Measurements from ENCODE around the gene CHD6. TPM values are rescaled to one million over a fixed set of nuclear protein-coding genes. Genes with fewer than 3 reads are reported as not detected.

The CHD6 gene
- total and polyA plus RNA-seq, 7 donors, result 2.4 to 40.2 (median 29.9) TPM

DNA sequence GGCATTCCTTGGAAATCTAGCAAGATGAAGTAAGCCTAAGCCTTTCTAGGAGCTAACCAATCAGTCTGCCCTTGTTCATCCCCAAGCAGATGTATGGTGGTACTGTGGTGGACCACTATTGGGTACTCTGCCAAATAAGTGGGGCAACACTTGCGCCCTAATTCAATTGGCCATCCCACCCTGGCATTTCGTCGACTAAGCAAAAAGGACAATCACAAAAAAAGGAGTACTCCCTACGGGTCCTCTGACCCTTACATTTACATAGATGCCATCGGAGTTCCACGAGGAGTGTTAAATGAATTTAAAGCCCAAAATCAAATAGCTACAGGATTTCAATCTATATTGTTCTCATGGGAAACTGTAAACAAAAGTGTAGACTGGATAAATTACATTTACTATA lies 19.5 kb downstream of the CHD6 start:
- no peak overlapping the region for H3K4me3 ChIP-seq
- TF ChIP-seq POLR2AphosphoS5 (IDR thresholded peaks at IDR 0.05) (no peak), POLR2A (IDR thresholded peaks at IDR 0.05) (no peak), EP300 (IDR thresholded peaks at IDR 0.05) (no peak)
- H3K9me3 ChIP-seq, result peaks cover 0 to 18% (median 13%) of the 10 kb centered on the region in 4 donors
- H3K4me1 ChIP-seq, result peaks cover 0 to 5% (median 0%) of the 10 kb centered on the region in 4 donors
- WGBS, 2 donors, result 97 to 98% methylated on average over 6 of the region's 6 CpGs
- H3K27ac ChIP-seq, result no peak overlapping the region
- DNase-seq, result no peak
- no peaks in the 10 kb centered on the region for H3K27me3 ChIP-seq
- intact Hi-C loops (cut with DNase I), result no loop called here
- H3K36me3 ChIP-seq, result no peaks in the 10 kb centered on the region

DNA sequence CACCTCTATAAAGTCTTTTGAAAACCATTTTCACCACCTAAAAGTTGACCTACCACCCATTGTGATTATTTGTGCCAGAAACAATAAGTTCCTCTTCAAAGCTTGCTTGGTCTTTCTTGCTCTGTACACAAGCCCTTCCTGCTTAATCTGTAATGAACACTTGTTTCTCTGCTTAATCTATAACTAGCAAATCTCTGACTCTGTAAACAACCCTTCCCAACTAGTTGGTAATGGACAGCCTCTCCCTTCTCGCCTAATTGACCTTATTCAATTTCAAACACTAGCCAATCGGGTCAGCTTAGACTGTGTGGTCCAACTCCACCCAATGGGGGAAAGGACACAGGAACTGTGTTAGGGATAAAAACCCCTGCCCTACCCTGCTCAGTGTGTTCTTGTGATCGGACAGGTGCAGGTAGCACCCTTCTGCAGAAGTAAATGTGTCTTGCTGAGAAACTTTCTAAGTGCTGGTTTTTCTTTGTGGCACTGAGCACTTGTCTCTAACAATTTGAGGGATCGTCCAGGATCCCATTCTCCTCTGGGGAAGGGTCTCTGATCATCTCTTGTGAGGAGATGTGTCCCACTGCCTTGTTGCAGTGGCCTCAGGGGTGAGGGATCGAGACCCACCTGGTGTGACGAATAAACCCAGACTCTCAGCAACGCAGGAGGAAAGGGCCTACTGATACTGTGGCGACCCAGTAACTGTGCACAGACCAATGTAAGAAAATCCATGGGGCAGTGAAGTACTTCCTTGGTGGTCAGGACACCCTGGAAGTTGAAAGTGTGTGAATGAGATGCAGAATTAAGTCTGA lies 23.5 kb downstream of the CHD6 start:
- H3K4me3 ChIP-seq, result no peak overlapping the region
- no peak overlapping the region for H3K27ac ChIP-seq
- no peak for DNase-seq
- H3K9me3 ChIP-seq, result peaks cover 0 to 11% (median 5%) of the 10 kb centered on the region in 4 donors
- H3K36me3 ChIP-seq, result no peaks in the 10 kb centered on the region
- H3K27me3 ChIP-seq, result no peaks in the 10 kb centered on the region
- TF ChIP-seq POLR2AphosphoS5 (IDR thresholded peaks at IDR 0.05) (no peak), POLR2A (IDR thresholded peaks at IDR 0.05) (no peak)
- 95 to 97% methylated on average over 8 of the region's 8 CpGs for WGBS, 2 donors
- peaks cover 0 to 9% (median 4%) of the 10 kb centered on the region in 4 donors for H3K4me1 ChIP-seq
- intact Hi-C loops (cut with DNase I), result no loop called here

DNA sequence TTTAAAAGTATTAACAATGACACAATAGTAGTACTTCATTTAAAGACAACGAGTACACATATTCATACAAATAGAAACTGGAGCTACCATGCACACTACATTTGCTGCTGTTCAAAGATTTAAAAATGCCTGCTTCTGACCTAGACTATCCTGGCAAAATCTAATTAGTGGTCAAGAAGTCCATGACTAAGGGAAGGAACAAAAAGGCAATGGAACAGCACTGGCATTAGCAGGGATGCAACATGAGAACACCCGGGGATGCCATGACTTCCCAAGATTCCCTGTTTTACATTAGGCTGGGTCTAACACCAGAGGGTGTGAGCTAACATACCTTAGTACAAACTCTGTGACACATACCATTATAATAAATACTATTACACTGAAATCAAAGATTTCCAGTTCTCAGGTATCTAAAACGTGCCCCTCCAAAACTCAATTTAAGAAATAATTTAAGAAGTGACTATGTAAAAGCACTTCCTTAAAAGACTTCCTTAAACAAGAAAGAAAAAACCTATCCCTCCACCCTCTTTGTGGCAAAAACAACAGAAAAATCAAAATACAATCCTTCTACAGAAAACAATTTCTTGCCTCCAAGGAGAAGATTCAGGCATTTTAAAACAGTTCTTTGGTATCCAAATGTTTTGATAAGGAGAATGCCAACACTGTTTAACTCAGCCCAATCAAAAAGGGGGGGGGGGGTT lies 25.5 kb downstream of the CHD6 start:
- Histone ChIP-seq H3K4me1 (peaks cover 0 to 9% (median 4%) of the 10 kb centered on the region in 4 donors), H3K4me3 (no peak overlapping the region), H3K27ac (no peak overlapping the region), H3K9me3 (peaks cover 0 to 3% (median 1%) of the 10 kb centered on the region in 4 donors), H3K36me3 (no peaks in the 10 kb centered on the region), H3K27me3 (no peaks in the 10 kb centered on the region)
- 78 to 87% methylated on average over 3 of the region's 3 CpGs for WGBS, 2 donors
- intact Hi-C loops (cut with DNase I), result no loop called here
- TF ChIP-seq POLR2A (IDR thresholded peaks at IDR 0.05) (no peak), POLR2AphosphoS5 (IDR thresholded peaks at IDR 0.05) (no peak), EP300 (IDR thresholded peaks at IDR 0.05) (no peak)
- TF ChIP-seq, protein P1, sequence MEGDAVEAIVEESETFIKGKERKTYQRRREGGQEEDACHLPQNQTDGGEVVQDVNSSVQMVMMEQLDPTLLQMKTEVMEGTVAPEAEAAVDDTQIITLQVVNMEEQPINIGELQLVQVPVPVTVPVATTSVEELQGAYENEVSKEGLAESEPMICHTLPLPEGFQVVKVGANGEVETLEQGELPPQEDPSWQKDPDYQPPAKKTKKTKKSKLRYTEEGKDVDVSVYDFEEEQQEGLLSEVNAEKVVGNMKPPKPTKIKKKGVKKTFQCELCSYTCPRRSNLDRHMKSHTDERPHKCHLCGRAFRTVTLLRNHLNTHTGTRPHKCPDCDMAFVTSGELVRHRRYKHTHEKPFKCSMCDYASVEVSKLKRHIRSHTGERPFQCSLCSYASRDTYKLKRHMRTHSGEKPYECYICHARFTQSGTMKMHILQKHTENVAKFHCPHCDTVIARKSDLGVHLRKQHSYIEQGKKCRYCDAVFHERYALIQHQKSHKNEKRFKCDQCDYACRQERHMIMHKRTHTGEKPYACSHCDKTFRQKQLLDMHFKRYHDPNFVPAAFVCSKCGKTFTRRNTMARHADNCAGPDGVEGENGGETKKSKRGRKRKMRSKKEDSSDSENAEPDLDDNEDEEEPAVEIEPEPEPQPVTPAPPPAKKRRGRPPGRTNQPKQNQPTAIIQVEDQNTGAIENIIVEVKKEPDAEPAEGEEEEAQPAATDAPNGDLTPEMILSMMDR (IDR thresholded peaks at IDR 0.05), result no peak
- DNase-seq, result no peak

DNA sequence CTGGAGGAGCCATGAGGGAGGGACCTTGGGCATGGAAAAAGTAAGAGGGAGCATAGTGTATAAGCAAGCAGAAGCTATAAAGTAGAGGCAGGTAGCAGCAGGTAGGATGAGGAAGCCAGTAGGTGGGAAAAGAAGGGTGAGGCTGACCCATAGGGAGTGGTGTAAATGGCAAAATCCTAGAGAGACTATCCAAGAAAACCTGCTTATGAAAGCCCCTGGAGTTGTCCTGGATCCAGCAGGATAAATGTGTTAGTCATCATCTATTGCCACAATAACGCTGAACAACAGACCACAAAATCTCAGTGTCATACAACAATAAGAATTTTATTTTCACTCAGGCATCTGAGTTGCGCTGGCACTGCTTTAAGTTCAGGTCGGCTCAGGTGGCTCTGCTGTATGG lies 30.2 kb downstream of the CHD6 start:
- no peak for DNase-seq
- WGBS, 2 donors, result 87 to 93% methylated on average over 3 of the region's 3 CpGs

DNA sequence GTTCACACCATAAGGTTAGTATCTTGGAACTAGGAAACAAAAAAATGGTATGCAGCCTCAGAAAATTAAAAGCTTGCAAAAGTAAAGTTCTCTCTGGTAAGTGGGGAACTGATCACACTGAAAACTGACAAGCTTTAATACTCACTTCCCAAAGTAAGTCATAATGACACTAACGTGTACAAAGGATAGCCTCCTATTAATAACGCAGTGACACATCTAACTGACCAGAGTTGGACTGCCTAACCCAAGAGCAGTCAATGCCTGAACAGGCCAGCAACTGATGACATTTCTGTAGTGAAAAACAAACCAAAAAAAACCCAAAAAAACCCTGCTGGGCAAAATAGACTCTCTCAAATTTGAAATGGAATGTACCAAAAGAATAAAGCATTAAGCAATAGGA lies 30.7 kb downstream of the CHD6 start:
- 92 to 97% methylated on average over 2 of the region's 2 CpGs for WGBS, 2 donors
- DNase-seq, result no peak
- no peaks in the 10 kb centered on the region for H3K36me3 ChIP-seq
- no peaks in the 10 kb centered on the region for H3K27me3 ChIP-seq
- no peaks in the 10 kb centered on the region for H3K4me1 ChIP-seq
- TF ChIP-seq POLR2AphosphoS5 (IDR thresholded peaks at IDR 0.05), result no peak
- no peak for TF ChIP-seq POLR2A (IDR thresholded peaks at IDR 0.05)
- TF ChIP-seq, protein P1 (IDR thresholded peaks at IDR 0.05), result no peak
- TF ChIP-seq EP300 (IDR thresholded peaks at IDR 0.05), result no peak
- no peak overlapping the region for H3K4me3 ChIP-seq
- peaks cover 0 to 6% (median 2%) of the 10 kb centered on the region in 4 donors for H3K9me3 ChIP-seq
- H3K27ac ChIP-seq, result no peak overlapping the region
- intact Hi-C loops (cut with DNase I), result no loop called here

More for the DNA sequence above, 30.2 kb downstream of the CHD6 start:
- Histone ChIP-seq H3K4me1 (peaks cover 0 to 3% (median 0%) of the 10 kb centered on the region in 4 donors), H3K9me3 (peaks cover 0 to 6% (median 2%) of the 10 kb centered on the region in 4 donors), H3K27me3 (no peaks in the 10 kb centered on the region), H3K4me3 (no peak overlapping the region), H3K36me3 (no peaks in the 10 kb centered on the region), H3K27ac (no peak overlapping the region)
- intact Hi-C loops (cut with DNase I), result no loop called here
- TF ChIP-seq POLR2A (IDR thresholded peaks at IDR 0.05) (no peak), POLR2AphosphoS5 (IDR thresholded peaks at IDR 0.05) (no peak), EP300 (IDR thresholded peaks at IDR 0.05) (no peak)
- TF ChIP-seq, protein P1 (IDR thresholded peaks at IDR 0.05), result no peak

Data from sigmoid colon (tissue), 7 donors.